ENCODE results near the gene TBC1D9.

TBC1D9 gene

GRCh38 chr4:140662082-140662869 is 93.9 kb downstream of the TBC1D9 start:
- TF ChIP-seq SUZ12 (IDR thresholded peaks at IDR 0.05) (no peak), BHLHE40 (IDR thresholded peaks at IDR 0.05; ENCODE audit: borderline replicate concordance) (no peak), PKNOX1 (IDR thresholded peaks at IDR 0.05) (no peak), FOXM1 (IDR thresholded peaks at IDR 0.05; ENCODE audit: borderline replicate concordance) (no peak), FOXA1 (IDR thresholded peaks at IDR 0.05) (no peak), L3MBTL2 (conservative IDR thresholded peaks at IDR 0.05) (no peak), TARDBP (IDR thresholded peaks at IDR 0.05) (no peak), SP1 (IDR thresholded peaks at IDR 0.05) (no peak), CTBP1 (IDR thresholded peaks at IDR 0.05; ENCODE audit: borderline replicate concordance) (no peak), LEF1 (IDR thresholded peaks at IDR 0.05; ENCODE audit: borderline replicate concordance) (no peak), NFRKB (IDR thresholded peaks at IDR 0.05) (no peak), ARNT (IDR thresholded peaks at IDR 0.05) (no peak), ELF4 (IDR thresholded peaks at IDR 0.05) (no peak), ZNF384 (IDR thresholded peaks at IDR 0.05) (no peak), HDGF (IDR thresholded peaks at IDR 0.05; ENCODE audit: borderline replicate concordance) (no peak)
- DNase-seq (ENCODE audit: extremely low spot score): no peak
- ChIA-PET CTCF (interaction anchor here (1.2 kb wide), 1 partner anchor 8 kb away, joined by 5 read pairs; no protein-coding TSS in a partner anchor), POLR2A (interaction anchor here (1.1 kb wide), 1 partner anchor 10 kb away, joined by 4 read pairs; no protein-coding TSS in a partner anchor)

- TF ChIP-seq ARNT (IDR thresholded peaks at IDR 0.05) (no peak), NFRKB (IDR thresholded peaks at IDR 0.05) (no peak), LEF1 (IDR thresholded peaks at IDR 0.05; ENCODE audit: borderline replicate concordance) (no peak), ELF4 (IDR thresholded peaks at IDR 0.05) (no peak), FOXK2 (IDR thresholded peaks at IDR 0.05) (no peak), BHLHE40 (IDR thresholded peaks at IDR 0.05; ENCODE audit: borderline replicate concordance) (no peak), SUZ12 (IDR thresholded peaks at IDR 0.05) (no peak), TARDBP (IDR thresholded peaks at IDR 0.05) (no peak), L3MBTL2 (conservative IDR thresholded peaks at IDR 0.05) (no peak), PKNOX1 (IDR thresholded peaks at IDR 0.05) (no peak), FOXM1 (IDR thresholded peaks at IDR 0.05; ENCODE audit: borderline replicate concordance) (no peak)
- DNase-seq (ENCODE audit: extremely low spot score): no peak
- CTCF ChIA-PET: interaction anchor here (1.2 kb wide), 1 partner anchor 9 kb away, joined by 5 read pairs; no protein-coding TSS in a partner anchor
- POLR2A ChIA-PET: interaction anchor here (1.1 kb wide), 1 partner anchor 11 kb away, joined by 4 read pairs; no protein-coding TSS in a partner anchor
Measured at GRCh38 chr4:140661550-140661949, 94.6 kb downstream of the TBC1D9 start.

GRCh38 chr4:140659943-140660700 is 96.1 kb downstream of the TBC1D9 start:
- POLR2A ChIA-PET: no interaction called here
- TF ChIP-seq ARNT (IDR thresholded peaks at IDR 0.05) (no peak), CTBP1 (IDR thresholded peaks at IDR 0.05; ENCODE audit: borderline replicate concordance) (no peak), FOXM1 (IDR thresholded peaks at IDR 0.05; ENCODE audit: borderline replicate concordance) (no peak), ELF4 (IDR thresholded peaks at IDR 0.05) (no peak), TARDBP (IDR thresholded peaks at IDR 0.05) (no peak), SP1 (IDR thresholded peaks at IDR 0.05) (no peak), BHLHE40 (IDR thresholded peaks at IDR 0.05; ENCODE audit: borderline replicate concordance) (no peak), HDGF (IDR thresholded peaks at IDR 0.05; ENCODE audit: borderline replicate concordance) (no peak), LEF1 (IDR thresholded peaks at IDR 0.05; ENCODE audit: borderline replicate concordance) (no peak), PKNOX1 (IDR thresholded peaks at IDR 0.05) (no peak), SUZ12 (IDR thresholded peaks at IDR 0.05) (no peak)
- CTCF ChIA-PET: no interaction called here
- no peak for DNase-seq (ENCODE audit: extremely low spot score)

GRCh38 chr4:140654495-140654814 is 101.7 kb downstream of the TBC1D9 start:
- ChIA-PET CTCF (interaction anchor here (0.6 kb wide), 1 partner anchor 501 kb away, joined by 3 read pairs; no protein-coding TSS in a partner anchor), POLR2A (no interaction called here)
- no peak for DNase-seq (ENCODE audit: extremely low spot score)
- TF ChIP-seq FOXK2 (IDR thresholded peaks at IDR 0.05): no peak

GRCh38 chr4:140653718-140654494 is 102.3 kb downstream of the TBC1D9 start:
- POLR2A ChIA-PET: no interaction called here
- DNase-seq (ENCODE audit: extremely low spot score): no peak
- TF ChIP-seq CTBP1 (IDR thresholded peaks at IDR 0.05; ENCODE audit: borderline replicate concordance) (no peak), ARNT (IDR thresholded peaks at IDR 0.05) (no peak), L3MBTL2 (conservative IDR thresholded peaks at IDR 0.05) (no peak), FOXM1 (IDR thresholded peaks at IDR 0.05; ENCODE audit: borderline replicate concordance) (no peak), LEF1 (IDR thresholded peaks at IDR 0.05; ENCODE audit: borderline replicate concordance) (no peak), ELF4 (IDR thresholded peaks at IDR 0.05) (no peak), FOXA1 (IDR thresholded peaks at IDR 0.05) (no peak), BHLHE40 (IDR thresholded peaks at IDR 0.05; ENCODE audit: borderline replicate concordance) (no peak), FOXK2 (IDR thresholded peaks at IDR 0.05) (no peak)
- CTCF ChIA-PET: interaction anchor here (0.6 kb wide), 2 partner anchors 197 to 501 kb away, joined by 3 read pairs; no protein-coding TSS in a partner anchor

Data from HEK293T (cell line).